GM18520 (cell line): Measurements from ENCODE around the gene ERVFRD-1.

ENCODE experiments used
- ATAC-seq: cut with Tn5 transposase; IDR thresholded peaks from one replicate; pipeline ENCODE4 v1.9.1; 2021; ENCODE audit not compliant: unreplicated experiment

Gene ERVFRD-1, protein sequence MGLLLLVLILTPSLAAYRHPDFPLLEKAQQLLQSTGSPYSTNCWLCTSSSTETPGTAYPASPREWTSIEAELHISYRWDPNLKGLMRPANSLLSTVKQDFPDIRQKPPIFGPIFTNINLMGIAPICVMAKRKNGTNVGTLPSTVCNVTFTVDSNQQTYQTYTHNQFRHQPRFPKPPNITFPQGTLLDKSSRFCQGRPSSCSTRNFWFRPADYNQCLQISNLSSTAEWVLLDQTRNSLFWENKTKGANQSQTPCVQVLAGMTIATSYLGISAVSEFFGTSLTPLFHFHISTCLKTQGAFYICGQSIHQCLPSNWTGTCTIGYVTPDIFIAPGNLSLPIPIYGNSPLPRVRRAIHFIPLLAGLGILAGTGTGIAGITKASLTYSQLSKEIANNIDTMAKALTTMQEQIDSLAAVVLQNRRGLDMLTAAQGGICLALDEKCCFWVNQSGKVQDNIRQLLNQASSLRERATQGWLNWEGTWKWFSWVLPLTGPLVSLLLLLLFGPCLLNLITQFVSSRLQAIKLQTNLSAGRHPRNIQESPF

GRCh38 chr6:11110921-11111768 lies at the start of gene ERVFRD-1:
Gene ERVFRD-1 (minus strand): TSS chr6:11111725. CDS start chr6:11105310, 6,415 bp downstream.
- ATAC-seq: no peak

DNA sequence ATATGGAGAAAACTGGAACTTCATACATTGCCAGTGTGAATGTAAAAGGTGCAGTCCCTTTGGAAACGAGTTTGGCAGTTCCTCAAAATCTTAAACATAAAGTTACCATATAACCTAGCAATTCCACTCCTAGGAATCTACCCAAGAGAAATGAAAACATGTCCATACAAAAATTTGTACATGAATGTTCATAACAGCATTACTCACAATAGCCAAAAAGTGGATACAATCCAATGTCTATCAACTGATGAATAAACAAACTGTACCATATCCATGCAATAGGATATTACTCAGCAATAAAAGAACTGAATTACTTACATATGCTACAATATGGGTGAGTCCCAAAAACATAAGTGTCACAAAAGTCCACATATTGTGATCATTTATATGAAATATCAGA lies 48.7 kb upstream of the ERVFRD-1 start:
- ATAC-seq: no peak

DNA sequence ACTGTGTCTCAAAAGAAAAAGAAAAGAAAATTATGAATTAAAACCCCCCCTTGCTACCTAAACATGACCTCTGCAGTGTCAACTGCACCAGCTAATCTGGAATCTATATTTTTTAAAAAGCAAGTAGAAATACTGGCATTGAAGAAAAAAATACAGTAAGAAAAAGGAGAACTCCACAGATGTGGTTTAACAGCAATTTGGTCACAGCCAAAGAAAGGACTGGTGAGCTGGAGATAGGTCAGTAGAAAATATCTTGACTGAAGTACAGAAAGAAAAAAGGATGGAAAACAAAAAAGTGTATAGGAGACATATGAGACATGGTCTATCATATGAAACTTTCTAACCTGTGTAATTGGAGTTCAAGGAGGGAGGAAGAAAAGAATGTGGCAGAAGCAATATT lies 44.1 kb upstream of the ERVFRD-1 start:
- no peak for ATAC-seq

GRCh38 chr6:11153447-11153846 lies 41.9 kb upstream of the ERVFRD-1 start:
- ATAC-seq: no peak

DNA sequence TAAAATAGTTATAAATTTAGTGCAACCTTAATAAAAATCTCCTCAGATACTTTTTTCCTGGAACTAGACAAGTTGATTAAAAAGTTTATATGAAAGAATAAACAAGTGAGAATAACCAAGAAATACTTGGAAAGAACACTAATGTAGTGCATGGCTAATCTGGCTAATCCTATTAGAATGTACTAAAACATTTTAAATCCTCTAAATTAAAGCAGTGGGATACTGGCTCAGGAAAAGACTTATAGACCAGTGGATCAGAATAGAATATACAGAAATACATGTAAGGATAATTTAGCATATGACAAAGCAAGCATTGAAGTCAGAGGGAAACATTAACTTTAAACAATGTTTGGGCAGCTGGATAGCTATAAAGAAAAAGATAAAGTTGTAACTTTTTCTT lies 41.1 kb upstream of the ERVFRD-1 start:
- no peak for ATAC-seq

- no peak for ATAC-seq
Observed at GRCh38 chr6:11151488-11151887, 40.0 kb upstream of the ERVFRD-1 start.

GRCh38 chr6:11149551-11149950 lies 38.0 kb upstream of the ERVFRD-1 start:
- ATAC-seq: no peak

DNA sequence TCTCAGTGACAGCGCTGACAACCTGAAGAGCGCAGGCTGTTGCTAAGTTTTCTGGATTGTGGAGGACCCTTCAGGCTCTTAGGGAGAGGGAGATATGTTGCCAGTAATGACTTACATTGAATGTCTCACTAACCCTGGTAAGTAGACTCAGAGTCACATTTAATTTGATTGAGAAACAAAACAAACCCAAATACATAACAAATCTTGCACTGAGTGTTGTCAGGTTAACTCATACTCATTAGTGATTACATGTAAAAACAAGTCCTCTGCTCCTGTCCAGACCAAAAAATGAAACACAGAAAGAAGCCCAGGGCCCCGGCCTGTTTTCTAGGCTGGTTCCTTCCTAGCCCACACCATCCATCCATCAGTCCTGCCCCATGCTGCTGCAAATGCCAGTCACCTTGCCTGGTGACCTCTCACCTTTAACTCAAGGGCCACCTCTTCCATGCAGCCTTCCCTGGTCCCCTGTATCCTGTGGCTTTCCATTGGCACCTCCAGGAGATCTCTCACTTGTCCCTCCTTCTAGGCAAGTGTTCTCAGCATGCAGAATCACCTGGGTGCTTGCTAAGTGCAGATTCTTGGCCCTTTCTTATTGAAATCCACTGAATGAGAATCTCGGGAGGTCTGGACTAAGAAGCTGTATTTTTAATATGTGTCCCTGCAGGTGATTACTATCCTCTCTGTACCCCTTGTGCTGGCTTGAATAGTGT lies 34.7 kb upstream of the ERVFRD-1 start:
- no peak for ATAC-seq

DNA sequence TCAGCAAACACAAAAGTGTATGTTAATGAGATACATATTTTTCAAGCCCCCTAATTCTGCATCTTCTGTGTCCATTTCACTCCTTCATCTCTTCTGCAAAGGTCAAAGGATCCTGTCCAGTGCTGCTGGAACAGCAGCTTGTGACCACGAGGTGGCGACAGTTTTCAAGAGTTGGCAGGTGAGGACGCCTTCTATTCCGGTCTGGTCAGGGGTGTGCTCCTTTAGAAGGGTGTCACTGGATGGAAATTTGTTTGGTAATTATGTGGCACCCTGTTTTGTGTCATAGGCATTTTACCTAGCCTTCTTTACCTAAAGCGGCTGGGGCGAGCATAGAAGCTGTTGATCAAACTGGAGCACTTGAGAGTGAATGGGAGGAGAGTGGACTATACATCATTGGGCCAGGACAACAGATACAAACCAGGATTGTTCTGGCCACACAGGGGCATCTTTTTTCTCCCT lies 32.9 kb upstream of the ERVFRD-1 start:
- peak; percentile 71 for ATAC-seq

DNA sequence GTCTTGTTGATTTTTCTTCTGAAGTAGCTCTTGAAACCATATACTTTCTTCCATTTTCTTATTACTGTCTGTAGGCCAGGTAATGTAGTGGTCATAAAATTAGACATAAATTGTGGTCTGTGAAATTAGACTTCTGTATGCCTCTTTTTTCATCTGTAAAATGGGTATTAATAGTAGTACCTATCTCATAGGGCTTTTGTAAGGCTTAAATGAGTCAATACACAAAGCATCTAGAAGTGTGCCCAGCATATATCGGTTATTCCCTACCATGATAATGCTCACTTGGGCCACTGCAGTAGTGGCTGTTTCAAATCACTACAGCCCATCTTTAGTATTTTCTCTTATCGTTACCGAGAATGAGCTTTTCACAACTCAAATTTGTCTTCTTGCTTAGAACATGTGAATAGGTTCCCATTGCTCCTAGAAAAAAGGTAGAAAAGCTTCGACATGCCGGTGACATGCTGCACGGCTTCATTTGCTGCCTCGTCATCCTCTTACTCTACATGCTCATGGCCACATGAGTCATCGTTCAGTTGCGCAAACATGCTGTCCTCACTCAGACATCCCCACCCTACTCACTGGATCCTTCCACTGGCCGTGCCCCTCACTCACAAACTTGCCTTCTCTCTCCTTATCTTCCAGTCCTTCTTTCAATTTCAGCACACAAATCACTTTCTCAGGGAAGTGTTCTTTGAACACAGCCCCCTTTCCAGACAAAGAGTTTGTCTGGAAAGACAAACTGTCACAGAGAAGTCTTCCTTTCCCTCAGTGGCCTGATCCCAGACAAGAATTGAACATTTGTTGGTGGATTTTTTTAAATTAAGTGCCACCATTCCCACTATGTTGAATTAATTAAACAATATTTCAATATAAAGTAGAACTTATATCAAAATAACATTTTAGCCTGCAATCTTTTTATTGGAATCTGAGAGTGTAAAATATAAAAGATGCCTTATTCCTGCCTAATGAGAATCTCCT lies 32.2 kb upstream of the ERVFRD-1 start:
- ATAC-seq: no peak

DNA sequence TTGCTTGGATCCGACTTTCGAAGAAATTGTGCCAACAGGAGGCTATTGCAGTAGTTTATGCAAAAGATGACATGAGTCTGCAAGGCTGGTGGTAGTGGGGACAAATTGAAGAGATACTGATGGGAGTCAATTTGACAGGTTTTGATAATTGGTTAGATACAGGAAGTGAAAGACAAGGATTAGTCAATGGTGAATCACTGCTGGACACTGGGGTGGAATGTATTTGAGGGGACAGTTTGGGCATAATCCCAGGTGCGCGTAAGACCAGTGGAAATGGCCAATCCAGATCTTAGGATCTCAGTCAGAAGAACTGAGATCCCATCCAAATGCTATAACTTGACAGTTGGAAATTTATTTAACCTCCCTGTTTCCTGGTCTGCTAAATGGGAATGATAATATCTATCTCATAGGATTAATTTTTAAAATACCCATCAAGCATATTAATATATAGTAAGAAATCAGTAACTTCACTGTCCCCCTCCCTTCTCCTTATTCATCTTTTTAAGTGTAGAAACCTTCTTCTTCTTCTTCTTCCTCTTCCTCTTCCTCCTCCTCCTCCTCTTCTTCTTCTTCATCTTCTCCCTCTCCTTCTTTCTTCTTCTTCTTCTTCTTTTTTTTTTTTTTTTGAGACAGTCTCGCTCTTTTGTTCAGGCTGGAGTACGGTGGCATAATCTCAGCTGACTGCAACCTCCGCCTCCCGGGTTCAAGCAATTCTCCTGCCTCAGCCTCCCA lies 30.9 kb upstream of the ERVFRD-1 start:
- ATAC-seq: no peak

- ATAC-seq: no peak
Observed at GRCh38 chr6:11141295-11141694, 29.8 kb upstream of the ERVFRD-1 start.

DNA sequence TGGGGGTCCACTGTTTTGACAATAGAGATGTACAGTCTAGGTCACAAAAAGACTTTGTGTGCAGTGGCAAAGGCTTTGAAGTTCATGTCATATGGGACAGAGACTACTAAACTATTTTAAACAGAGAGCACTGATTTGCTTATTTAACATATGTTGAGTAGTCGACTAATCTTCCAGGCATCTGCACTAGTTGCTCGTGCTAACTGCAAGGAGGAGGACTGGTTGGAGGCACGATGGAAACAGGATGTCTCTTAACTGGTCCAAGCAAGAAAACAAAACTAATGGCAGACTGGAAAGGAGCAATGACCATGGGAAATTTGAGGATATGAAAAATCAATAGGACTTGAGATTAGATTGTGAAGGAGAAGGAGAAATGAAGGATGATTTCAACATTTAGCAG lies 28.5 kb upstream of the ERVFRD-1 start:
- ATAC-seq: no peak

- ATAC-seq: no peak
Observed at GRCh38 chr6:11139051-11139960, 27.8 kb upstream of the ERVFRD-1 start.

GRCh38 chr6:11136809-11137208 lies 25.3 kb upstream of the ERVFRD-1 start:
- no peak for ATAC-seq

GRCh38 chr6:11133281-11133680 lies 21.8 kb upstream of the ERVFRD-1 start:
- ATAC-seq: no peak

DNA sequence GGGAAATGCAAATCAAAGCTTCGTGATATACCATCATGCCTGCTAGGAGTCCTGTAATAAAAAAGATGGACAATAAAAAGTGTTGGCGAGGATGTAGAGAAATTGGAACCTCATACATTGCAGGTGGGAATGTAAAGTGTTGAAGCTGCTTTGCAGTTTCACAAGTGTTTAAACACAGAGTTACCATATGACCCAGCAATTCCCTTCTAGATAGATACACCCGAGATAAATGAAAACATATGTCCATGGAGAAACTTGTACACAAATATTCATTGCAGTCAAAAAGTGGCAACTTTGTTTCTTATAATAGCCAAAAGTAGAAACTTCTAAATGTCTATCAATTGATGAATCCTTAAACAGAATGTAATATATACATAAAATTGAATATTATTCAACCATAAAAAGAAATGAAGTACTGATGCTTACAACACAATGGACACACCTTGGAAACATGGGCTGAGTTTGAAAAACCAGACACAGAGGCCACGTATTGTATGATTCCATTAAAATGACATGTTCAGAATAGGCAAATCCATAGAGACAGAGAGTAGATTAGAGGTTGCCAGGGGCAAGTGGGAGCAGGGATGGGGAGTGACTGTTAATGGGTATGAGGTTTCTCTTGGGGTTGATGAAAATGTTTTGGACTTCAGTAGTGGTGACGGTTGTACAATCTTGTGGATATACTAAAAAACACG lies 20.8 kb upstream of the ERVFRD-1 start:
- no peak for ATAC-seq

DNA sequence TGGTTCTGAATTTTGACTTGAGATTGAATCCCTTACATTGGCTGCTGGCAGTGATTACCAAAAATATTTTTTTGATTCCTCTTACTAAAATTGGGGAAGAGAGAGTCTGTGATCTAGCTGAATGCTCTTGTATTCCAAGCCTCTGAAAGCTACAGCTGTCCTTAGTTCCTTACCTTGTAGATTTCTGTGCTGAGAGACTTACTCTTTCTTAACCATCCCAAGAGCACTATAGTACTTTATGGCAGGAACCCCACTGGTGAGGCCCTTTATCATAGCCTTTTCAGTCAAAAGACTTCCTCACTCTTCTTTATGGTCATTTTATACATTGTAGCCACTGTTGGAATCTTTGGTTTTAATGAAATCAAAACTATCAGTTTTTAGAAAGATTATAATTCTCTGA lies 19.1 kb upstream of the ERVFRD-1 start:
- no peak for ATAC-seq
